Limb (tissue), 2 donors: Measurements from ENCODE around the gene VAV2.
"Not testable (repeated sequence)": the region's sequence is repeated elsewhere in the genome, so short reads cannot be mapped to it uniquely, and the experiment has no call there.

ENCODE experiments used
- DNase-seq, 2 donors: peaks; one replicate each; pipeline ENCODE4 v3.0.0-alpha.2; 2016; ENCODE audit errors: extremely low spot score in 2 of 2

VAV2 gene

DNA sequence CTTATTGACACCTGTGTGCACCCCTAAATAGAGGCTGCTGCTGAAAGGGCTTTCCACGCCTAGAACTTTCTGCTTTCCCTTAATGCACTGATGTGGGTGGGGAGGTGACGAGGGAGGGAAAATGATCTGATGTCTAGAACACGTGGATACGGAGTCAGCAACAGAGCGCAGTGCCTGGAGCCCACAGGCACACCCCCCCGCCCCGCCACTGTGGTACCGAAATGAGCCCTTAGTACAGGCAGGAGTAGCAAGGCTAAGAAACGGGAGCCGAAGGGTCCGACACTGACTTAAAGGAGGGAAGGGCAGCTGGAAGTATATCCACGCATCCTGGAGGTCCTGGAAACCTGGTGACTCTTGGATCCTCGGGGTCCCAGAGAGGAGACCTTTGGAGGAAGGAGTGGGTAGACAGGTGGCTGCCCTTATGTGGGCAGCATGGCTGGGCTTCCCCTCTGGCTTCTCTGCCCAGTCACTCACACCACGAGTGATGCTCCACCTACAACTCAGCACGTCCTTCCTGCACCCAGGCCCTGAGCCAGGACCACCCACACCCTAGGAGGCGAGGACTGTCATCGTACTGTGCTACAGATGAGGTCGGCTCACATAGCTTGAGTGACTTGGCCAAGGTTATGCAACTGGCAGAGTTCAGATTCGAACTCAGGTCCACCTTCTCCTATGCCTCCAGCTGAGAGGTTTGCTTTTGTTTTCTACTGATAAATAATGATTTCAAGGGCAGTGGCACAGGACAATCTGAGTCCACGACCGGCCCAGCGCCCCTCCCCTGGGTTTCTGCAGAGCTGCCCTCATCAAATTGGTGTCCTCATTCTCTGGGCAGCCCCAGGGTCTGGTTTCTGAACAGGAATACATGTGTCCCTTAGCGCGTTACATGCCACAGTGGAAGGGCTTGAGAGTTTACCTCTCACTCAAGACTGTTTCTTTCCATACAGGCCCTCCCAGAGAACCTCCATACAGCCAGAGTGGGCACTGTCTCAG is 4.7 kb upstream of the VAV2 start:
- peak in 1 of 2 donors; percentile 21 for DNase-seq

DNA sequence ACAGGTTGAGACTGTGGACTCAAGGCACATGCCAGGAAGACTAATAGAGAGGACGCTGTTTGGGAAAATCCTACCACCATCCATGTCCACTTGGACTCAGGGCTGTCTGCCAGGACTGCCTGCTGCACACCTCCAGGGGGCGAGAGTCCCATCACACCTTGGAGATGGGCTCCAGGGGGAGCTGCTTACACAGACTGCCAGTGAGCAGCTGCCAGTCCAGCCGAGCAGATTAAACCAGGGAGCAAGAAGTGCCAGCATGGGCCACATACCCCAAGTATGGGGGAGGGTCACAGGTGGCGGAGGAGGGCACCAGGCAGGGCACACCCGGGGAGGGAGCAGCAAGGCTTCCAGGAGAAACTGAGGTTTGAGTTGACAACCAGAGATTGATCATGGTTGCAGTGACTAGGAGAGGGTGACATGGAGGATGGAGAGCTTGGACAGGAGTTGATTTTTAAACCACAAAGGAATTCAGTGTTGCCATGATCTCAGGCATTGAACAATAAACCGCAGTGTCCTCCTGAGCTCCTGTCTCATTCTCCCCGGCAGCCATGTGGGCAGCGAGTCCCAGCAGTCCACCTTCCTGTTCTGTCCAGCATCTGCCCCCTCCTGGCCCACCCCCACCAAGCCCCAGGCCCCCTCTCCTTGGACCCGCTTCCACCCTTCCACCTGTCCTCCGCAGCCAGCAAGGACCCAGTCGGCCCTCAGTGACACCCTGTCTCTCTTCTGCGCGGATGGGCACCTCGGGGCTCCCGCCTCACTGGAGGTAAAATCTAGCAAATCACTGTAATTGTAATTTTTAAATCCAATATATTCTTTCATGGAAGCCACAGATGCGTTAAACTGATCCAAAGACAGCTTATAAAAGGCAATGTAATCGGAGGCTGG is 3.1 kb upstream of the VAV2 start:
- peak in 1 of 2 donors; percentile 32 for DNase-seq

DNA sequence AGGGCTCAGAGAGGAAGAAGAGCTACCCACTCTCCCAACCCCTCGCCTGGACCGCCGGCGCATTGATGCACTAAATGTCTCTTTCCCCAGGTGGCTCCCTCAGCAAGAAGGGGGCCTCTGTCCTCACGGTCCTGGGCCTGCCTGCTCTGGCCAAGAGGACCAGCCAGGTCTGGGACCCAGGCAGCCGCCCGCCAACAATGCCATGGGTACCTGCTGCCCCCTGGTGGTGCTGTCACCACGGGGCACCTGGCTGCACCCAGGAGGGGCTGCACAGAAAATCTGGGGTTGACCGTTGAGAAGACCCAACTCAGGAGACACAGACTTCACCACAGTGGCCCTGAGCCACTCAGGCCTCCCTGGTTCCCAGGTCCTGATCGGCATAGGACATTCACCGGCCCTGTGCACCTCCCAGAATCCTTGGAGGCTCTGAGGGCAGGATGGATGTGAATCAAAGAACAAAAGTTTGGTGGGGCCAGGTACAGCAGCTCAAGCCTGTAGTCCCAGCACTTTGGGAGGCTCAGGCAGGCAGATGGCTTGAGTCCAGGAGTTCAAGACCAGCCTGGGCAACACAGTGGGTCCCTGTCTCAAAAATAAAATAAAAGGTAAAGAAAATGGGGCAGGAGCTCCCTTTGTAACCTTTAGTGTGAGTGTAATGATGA is 2.4 kb upstream of the VAV2 start:
- DNase-seq: peak in 1 of 2 donors; percentile 92

DNA sequence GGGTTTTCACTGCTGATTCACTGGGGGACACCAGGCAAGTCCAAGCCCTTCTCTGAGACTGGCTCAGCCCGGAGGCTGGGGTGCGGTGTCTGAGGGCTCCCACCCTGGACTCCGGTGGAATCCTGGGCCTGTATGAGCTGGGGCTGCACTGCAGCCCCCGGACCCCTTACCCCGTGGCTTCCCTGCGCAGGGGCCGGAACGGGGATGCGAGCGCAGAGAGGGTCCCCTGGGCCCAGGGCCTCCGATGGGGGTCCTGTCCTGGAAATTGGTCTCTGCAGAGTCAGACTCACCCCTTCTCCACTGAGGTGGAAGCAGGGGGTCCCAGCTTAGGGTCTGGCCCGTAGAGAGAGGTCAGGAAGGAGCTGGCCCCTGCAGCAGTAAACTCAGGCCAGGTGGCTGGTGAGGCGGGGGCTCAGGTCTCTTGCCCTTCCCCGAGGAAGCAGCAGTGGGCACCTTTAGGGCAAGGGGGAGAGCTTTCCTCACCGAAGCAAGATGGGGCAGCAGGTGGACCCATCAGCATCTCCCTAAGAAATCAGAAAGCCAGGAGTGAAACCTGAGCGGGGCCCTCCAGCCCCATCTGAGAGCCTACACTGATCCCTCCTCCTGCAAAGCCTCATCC is 1.6 kb upstream of the VAV2 start:
- no peak for DNase-seq

DNA sequence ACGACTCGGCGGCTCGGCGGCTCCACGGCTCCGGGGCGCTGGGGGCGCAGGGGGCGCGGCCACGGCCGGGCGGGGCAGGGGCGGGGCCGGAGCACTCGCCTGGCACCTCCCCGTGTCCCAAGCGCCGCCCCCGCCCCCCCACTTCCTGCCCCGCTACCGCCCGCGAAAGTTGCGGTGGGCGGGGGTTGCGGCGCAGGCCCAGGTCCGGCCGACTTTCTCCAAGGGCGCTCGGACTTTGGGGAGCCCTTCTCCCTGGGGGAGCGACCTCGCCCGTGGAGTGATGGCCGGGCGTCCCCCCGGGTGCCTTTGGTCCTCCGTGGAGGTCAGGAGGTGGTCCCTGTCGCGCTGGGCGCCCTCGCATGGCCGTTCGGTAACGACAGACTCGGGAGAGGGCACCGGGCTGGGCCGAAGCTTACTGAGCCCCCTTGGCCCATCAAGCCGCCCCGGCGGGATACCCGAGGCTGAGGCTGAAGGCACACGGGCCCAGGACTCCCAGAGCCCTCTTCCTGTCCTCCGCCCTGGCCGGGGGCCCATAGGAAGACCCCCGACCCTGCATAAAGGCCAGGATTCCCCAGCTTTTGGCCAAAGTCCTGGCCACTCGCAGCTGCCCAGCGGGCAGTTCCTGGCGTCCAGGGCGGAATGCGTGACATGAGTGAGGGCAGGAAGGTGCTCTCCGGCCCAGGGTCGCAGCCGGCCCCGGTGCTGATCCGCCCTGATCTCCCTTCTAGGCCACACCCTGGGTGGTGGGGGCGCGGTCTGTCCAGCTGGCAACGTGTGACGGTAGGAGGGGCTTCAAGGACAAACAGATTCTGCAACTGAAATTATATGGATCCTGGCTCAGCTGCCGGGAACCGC is 883 bp upstream of the VAV2 start:
- peak; percentile 84 to 90 for DNase-seq

DNA sequence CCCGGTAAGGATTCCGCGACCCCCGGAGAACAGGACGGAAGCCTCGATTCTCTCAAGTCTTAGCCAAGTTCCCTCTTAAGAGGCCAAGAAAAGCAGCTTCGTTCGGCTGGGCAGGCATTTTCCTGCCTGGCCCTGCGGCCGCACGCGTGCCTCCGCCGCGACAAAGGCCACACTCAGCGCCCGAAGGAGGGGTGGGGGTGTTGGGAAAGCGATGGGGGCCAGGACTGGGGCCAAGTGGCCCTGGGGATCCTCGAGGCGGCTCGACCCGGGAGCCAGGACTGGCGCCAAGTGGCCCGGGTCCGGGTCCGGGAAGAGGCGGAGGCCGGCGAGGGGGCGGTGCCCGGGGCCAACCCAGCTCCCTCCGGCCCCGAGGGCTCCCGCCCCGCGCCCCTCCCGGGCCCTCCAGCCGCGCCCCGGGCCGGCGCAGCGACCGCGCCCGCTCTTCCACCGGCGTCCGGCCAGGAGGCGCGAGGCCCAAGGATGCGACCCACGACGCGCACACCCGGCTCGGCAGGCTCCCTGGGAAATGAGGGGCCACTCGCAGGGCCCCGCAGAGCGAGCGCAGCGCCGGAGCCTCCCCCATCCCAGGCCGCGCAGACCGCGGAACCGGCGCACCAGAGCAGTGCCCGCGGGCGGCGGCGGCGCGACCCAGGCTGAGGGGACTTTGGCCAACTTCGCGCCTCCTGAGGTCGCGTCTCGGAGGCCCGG is 756 bp downstream of the VAV2 start:
- DNase-seq: peak in 1 of 2 donors; percentile 62

DNA sequence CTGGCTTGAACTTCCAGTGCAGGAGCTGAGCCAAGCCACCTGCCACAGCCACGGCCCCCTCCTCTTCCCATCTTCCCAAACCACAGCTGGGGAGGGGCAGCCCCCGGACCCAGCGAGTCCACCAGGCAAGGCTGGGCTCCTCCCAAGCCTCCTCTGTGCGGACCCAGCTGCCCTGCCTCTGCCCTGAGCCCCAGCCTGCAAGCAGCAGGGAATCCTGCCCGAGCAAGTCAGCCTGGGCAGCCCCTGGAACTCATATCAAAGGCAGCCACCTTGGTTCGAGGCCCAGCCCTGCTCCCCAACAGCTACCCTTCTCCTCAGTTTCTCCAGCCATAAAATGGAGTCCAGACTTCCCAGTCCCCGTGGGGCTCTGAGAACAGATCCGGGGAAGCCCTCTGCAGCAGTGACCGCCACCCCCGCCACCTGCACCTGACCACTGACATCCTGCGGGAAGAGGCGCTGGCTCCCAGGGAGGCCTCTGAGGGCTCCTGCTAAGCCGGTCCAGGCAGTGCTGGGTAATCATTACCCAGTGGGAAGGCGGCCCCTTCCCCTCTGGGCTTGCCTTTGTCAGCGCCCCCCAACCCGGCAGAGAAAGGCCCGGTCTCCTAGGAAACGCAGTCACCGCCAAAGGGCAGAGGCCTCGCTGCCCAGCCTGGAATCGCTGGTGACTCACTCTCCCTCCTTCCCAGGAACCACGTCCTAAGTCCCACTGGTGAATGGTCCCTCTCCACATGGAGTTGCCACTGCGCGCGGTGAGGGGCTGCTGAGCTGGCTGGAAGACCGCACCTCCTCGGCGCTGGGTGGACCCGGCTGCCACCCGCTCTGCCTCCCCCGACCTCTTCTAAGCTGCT is 1.5 kb downstream of the VAV2 start:
- DNase-seq: no peak

DNA sequence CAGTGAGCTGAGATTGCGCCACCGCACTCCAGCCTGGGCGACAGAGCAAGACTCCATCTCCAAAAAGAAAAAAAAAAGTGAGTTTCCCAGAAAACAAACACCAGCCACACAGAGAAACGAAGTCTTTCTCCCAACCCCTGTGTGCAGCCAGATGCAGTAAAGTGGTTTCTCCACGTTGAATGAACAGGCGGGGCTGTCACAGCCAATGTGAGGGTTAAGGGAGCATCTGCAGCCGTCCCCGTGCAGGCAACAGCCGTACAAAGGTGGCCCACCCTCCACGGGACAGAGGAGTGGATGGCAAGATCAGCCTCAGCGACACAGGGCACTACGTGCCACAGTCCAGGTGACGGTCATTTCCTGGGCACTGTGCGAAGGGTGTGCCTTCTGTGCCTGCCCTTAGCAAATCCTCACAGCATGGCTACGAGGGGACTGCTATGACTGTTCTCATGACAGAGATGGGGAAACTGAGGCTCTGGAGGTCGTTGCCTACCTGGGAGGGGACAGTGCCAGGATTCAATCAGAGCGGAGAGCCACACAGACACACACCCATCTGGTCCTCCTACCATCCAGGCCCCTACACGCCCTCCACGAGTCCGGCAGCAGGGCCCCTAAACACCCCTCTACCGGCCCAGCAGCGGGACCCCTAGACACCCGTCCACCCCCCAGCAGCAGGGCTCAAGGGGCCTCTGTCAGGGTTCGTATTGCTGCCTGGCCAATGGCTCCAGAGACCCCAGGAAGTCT is 2.3 kb downstream of the VAV2 start:
- no peak for DNase-seq

DNA sequence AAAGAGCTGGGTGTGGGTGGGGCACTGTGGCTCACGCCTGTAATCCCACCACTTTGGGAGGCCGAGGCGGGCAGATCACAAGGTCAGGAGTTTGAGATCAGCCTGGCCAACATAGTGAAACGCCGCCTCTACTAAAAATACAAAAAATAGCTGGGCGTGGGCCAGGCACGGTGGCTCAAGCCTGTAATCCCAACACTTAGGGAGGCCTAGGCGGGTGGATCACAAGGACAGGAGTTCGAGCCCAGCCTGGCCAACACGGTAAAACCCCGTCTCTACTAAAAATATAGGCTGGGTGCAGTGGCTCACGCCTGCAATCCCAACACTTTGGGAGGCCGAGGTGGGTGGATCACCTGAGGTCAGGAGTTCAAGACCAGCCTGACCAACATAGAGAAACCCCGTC is 3.4 kb downstream of the VAV2 start:
- not testable (repeated sequence) for DNase-seq

DNA sequence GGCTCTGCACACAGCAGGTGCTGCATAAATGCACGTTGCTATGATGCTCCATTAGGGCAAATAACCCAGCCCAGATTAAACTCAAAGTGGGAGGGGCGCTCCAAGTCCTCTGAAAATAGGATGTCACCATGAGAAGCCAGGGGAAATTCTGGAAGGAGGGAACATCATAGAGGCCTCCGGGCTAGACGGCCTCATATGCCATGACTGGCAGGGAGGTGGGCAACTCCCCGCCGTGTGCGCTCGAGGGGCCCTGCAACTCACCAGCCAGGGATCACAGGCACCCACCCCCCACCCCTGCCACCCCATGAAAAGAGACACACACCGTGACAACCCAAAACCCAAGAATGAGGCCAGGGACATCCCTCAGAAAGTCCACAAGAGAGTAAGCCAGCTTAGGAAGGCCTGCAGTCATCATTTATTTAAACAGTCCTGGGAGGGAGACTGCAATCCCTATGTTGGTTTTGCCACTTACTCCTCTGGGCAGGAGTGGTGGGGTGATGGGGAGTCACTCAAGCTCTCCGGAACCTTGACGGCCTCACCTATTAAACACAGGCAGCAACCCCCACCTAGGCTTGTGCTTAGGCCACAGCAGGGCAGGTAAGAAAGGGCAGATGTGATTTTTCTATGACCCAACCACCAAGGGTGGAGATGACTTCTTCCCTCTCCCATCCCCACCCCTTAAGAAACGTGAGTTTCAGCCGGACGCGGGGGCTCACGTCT is 4.0 kb downstream of the VAV2 start:
- DNase-seq: no peak

DNA sequence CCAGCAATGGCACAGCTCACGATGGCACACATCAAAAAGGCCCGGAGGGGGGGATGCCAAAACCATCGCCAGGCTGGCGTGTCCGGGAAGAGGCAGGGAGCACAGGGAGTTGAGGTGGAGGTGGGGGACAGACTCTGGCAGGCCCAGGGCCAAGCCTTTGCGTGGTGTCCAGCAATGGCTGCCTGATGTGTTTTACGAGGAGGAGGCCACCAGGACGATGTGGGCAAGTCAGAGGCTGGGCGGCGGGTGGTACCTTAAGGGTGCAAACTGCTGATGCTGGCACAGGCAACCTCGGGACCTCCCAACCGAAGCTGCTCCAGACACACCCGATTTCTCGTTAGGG is 4.7 kb downstream of the VAV2 start:
- DNase-seq: no peak

DNA sequence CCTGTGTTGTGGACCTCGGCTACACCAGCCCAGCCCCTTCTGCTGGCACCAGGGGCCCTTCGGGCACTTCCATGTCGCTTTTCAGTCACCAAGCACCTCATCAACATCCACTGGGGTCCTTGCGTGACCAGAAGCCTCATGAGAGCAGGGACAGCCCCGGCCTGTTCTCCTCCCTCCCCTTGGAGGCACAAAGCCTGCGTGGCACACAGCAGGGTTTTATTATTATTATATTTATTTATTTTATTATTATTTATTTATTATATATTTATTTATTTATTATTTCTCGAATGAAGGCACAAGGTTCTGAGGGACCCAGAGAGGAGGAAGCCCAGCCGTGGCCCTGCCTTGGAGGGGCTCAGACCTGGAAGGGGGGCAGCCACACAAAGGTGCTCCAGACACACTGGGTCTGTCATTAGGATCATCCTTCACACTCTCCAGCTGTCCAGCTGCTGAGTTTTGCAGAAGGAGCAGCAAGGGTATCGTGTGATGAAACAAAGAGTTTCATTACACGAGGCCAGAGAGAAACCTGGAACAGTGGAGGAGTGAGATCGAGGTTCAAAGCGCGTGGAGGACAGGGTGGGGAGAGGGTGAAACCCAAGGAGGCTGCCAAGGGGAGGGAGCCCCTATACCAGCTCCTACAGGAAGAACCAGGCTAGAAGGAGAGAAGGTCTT is 5.2 kb downstream of the VAV2 start:
- DNase-seq: no peak

DNA sequence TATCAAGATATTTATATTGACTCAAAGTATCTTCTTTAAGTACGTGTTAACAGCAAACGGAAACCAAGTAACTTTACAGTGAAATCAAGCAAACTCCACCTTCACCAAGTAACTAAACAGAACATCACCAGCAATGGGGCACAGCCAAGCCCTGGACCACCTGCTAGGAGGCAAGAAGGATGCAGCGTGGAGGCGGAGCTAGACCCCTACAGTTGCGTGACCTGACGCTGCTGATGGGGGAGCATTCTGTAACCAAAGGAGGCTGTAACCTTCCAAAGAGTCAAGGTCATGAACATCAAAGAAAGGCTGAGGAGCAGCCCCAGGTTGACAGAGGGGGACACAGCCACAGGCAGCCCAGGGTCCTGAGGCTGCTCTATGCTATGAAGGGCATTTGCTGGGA is 6.1 kb downstream of the VAV2 start:
- DNase-seq: no peak

DNA sequence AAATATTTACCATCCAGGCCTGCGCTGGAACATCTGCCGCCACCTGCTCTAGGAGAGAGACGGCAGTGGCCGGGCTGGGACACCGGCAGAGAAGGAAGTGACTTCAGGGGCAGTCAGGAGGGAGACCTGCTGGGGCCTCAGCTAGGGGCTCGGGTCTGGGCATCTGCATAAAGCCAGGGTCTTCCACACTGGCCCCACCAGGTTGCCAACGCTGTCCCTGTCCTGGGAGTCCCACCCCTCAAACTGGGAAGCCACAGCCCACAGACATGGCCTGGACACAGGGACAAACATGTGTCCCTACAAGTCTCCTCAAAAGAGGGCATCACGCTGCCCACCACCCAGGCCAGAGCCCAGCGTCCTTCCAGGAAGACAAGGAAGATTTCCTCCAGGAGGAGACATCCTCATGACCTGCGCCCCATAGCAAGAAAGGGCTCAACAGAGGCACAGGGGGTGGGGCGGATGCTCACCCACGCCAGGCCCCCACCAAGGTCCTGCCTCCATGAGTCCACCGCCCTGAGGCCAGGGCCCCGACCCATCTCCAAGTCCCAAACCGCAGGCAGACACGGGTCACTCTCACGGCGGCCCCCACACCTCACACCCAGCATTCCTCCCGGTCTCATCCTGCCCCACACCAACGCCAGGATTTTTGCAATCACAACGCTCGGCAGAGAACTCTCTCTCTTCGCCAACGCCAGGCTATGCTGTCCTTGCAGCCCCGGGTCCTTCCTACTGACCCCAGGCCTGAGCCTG is 9.0 kb downstream of the VAV2 start:
- no peak for DNase-seq

DNA sequence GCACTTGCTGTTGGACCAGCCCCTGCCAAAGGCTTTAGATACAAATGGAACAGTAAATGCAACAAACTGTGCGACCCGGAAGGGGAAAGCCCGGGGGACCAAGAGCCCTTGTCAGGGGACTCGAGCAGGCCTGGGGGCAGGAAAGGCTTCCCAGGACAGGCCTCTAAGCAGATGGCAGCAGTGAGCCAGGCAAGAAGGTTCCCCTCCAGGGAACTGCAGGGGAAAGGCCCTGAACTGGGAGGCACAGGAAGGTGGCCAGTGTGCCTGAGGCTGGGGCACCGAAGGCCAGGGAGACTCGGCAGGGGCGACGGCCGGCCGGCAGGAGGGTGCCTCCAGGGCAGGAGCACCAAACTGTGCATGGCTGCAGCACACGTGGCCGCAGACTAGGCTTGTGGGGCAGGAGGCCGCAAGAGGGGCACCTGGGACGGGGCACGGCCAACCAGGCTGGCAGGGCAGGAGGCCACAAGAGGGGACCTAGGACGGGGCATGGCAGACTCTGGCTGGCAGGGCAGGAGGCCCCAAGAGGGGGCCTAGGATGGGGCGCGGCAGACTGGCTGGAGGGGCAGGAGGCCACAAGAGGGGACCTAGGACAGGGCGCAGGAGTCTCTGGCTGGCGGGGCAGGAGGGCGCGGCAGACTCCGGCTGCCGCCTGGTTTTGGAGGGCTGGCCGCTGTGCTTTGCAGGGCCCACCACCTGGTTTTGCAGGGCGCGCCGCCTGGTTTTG is 10.0 kb downstream of the VAV2 start:
- DNase-seq: no peak

DNA sequence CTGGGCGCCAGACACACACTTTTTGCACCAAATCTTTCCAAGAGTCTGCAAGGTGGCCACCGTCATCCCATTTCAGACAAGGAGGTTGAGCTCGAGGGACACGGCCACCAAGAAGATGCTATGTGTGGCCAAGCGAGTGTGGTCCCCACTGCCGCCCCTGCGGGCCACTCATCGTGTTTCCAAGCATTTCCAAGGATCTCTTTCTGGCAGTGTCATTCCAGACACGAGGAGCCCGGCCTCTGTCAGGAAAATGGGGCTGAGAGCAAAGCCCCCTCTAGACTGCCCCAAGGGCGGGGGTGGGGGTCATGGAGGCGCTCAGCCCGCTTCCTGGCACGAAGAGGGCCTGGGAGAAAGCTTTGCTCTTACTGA is 10.6 kb downstream of the VAV2 start:
- no peak for DNase-seq
